ENCODE data around the gene TRPV3.

TRPV3 gene

GRCh38 chr17:3590231-3590630 is 32.6 kb upstream of the TRPV3 start:
- Histone ChIP-seq H3K36me3 (replicated peaks; ENCODE audit: low read depth, low read length) (no peaks in the 10 kb centered on the region), H3K4me3 (ENCODE audit: low read length) (no peak overlapping the region), H3K9ac (ENCODE audit: low read length) (no peak overlapping the region), H3K27ac (ENCODE audit: low read length) (no peak overlapping the region), H3K4me1 (ENCODE audit: low read length) (no peaks in the 10 kb centered on the region), H3K79me2 (ENCODE audit: low read length) (no peaks in the 10 kb centered on the region), H3K27me3 (ENCODE audit: low read depth, low read length) (no peaks in the 10 kb centered on the region), H3K9me3 (ENCODE audit: insufficient read depth, low read length) (no peaks in the 10 kb centered on the region), H3K4me2 (ENCODE audit: low read length) (no peak overlapping the region), H4K20me1 (ENCODE audit: insufficient read depth, low read length) (no peaks in the 10 kb centered on the region), H2AFZ (ENCODE audit: low read depth, low read length) (no peak overlapping the region)
- TF ChIP-seq EZH2phosphoT487 (IDR thresholded peaks at IDR 0.05; ENCODE audit: low read depth), result no peak
- no peak for TF ChIP-seq CTCF (IDR thresholded peaks at IDR 0.05; ENCODE audit: low read depth, low read length)

DNA sequence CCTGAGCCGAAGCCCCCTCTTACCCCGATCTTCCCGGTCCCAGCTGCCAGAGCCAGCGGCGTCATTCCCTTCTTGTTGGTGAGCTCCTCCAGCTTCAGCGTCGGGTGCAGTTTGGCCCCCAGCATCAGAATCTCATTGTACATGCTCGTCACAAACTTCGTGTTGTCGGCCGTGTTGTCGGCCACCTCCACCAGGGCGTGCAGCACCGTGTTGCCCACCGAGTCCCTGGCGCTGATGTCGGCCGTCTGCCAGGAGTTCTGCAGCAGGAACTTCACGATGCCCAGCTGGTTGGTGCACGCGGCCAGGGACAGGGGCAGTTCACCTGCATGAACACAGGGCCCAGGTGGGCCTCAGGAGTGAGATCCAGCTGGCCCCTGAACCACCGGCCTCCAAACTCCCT is 32.2 kb upstream of the TRPV3 start:
- Histone ChIP-seq H3K4me2 (ENCODE audit: low read length) (no peak overlapping the region), H3K9ac (ENCODE audit: low read length) (no peak overlapping the region), H2AFZ (ENCODE audit: low read depth, low read length) (no peak overlapping the region), H3K4me1 (ENCODE audit: low read length) (no peaks in the 10 kb centered on the region), H3K79me2 (ENCODE audit: low read length) (no peaks in the 10 kb centered on the region), H3K9me3 (ENCODE audit: insufficient read depth, low read length) (no peaks in the 10 kb centered on the region), H3K4me3 (ENCODE audit: low read length) (no peak overlapping the region), H3K27me3 (ENCODE audit: low read depth, low read length) (no peaks in the 10 kb centered on the region), H3K36me3 (replicated peaks; ENCODE audit: low read depth, low read length) (no peaks in the 10 kb centered on the region), H4K20me1 (ENCODE audit: insufficient read depth, low read length) (no peaks in the 10 kb centered on the region), H3K27ac (ENCODE audit: low read length) (no peak overlapping the region)
- no peak for TF ChIP-seq EZH2phosphoT487 (IDR thresholded peaks at IDR 0.05; ENCODE audit: low read depth)
- no peak for TF ChIP-seq CTCF (IDR thresholded peaks at IDR 0.05; ENCODE audit: low read depth, low read length)

DNA sequence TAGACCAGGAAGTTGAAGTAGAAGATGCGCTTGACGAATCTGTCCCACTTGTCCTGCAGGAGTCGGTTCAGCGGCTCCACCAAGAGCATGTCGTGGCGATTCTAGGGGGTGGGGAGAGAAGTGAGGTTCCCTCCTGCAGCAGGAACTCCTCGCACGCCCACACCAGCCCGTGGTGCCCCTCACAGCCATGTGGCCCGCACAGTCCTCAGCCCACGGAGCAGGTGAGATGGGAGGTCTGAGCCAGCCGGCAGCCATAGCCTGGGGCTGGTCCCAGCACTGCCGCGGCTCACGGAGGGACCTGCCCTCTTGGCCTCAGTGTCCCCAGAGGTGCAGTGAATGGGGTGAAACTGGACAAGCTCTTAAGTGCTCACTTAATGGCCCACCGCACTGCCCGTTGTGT is 28.2 kb upstream of the TRPV3 start:
- Histone ChIP-seq H3K79me2 (ENCODE audit: low read length) (no peaks in the 10 kb centered on the region), H3K4me2 (ENCODE audit: low read length) (no peak overlapping the region), H2AFZ (ENCODE audit: low read depth, low read length) (no peak overlapping the region), H3K9ac (ENCODE audit: low read length) (no peak overlapping the region), H3K4me1 (ENCODE audit: low read length) (no peaks in the 10 kb centered on the region), H3K9me3 (ENCODE audit: insufficient read depth, low read length) (no peaks in the 10 kb centered on the region), H3K27me3 (ENCODE audit: low read depth, low read length) (no peaks in the 10 kb centered on the region), H3K27ac (ENCODE audit: low read length) (no peak overlapping the region), H3K36me3 (replicated peaks; ENCODE audit: low read depth, low read length) (no peaks in the 10 kb centered on the region), H3K4me3 (ENCODE audit: low read length) (no peak overlapping the region), H4K20me1 (ENCODE audit: insufficient read depth, low read length) (no peaks in the 10 kb centered on the region)
- TF ChIP-seq CTCF (IDR thresholded peaks at IDR 0.05; ENCODE audit: low read depth, low read length) (no peak), EZH2phosphoT487 (IDR thresholded peaks at IDR 0.05; ENCODE audit: low read depth) (no peak)

GRCh38 chr17:3583456-3583855 is 25.8 kb upstream of the TRPV3 start:
- H2AFZ ChIP-seq (ENCODE audit: low read depth, low read length), result no peak overlapping the region

More at GRCh38 chr17:3583456-3583855, 25.8 kb upstream of the TRPV3 start:
- no peaks in the 10 kb centered on the region for H4K20me1 ChIP-seq (ENCODE audit: insufficient read depth, low read length)
- no peaks in the 10 kb centered on the region for H3K4me1 ChIP-seq (ENCODE audit: low read length)
- H3K36me3 ChIP-seq (replicated peaks; ENCODE audit: low read depth, low read length), result no peaks in the 10 kb centered on the region
- H3K9me3 ChIP-seq (ENCODE audit: insufficient read depth, low read length), result no peaks in the 10 kb centered on the region
- no peaks in the 10 kb centered on the region for H3K79me2 ChIP-seq (ENCODE audit: low read length)
- TF ChIP-seq CTCF (IDR thresholded peaks at IDR 0.05; ENCODE audit: low read depth, low read length), result no peak
- no peak for TF ChIP-seq EZH2phosphoT487 (IDR thresholded peaks at IDR 0.05; ENCODE audit: low read depth)
- H3K27me3 ChIP-seq (ENCODE audit: low read depth, low read length), result no peaks in the 10 kb centered on the region
- H3K27ac ChIP-seq (ENCODE audit: low read length), result no peak overlapping the region
- no peak overlapping the region for H3K9ac ChIP-seq (ENCODE audit: low read length)
- no peak overlapping the region for H3K4me2 ChIP-seq (ENCODE audit: low read length)
- H3K4me3 ChIP-seq (ENCODE audit: low read length), result no peak overlapping the region

Data from OCI-LY3 (cell line).